Stomach (tissue), 4 donors: Measurements from ENCODE around the gene MYH6.

Experiments
- EP300 ChIP-seq: sonication (generic); formaldehyde crosslinking; IDR thresholded peaks from one replicate; pipeline ENCODE4 v1.6.1; 2017; ENCODE audit warnings: antibody characterized with exemption
- POLR2A ChIP-seq, 4 donors: fragments of 450-650 bp; IDR thresholded peaks; one replicate each; pipeline ENCODE4 v1.6.1; 2016; ENCODE audit warnings: antibody characterized with exemption in 4 of 4, control low read depth in 2 of 4, mild to moderate bottlenecking in 1 of 4, moderate library complexity in 1 of 4
- POLR2AphosphoS5 ChIP-seq, 3 donors: sonication (generic); formaldehyde crosslinking; IDR thresholded peaks; one replicate each; pipeline ENCODE4 v1.6.1; 2016; ENCODE audit warnings: antibody characterized with exemption in 3 of 3
- TF ChIP-seq, protein P1 (sequence below), 7 experiments: fragments of 450-650 bp in 4 of 7; fragments of 200-600 bp in 3 of 7; sonication (generic) in 3 of 7; IDR thresholded peaks; one replicate each; pipeline ENCODE4 v1.5.1; 2016 to 2019; ENCODE audit warnings: antibody characterized with exemption in 7 of 7, control low read depth in 2 of 7, mild to moderate bottlenecking in 1 of 7

DNA sequence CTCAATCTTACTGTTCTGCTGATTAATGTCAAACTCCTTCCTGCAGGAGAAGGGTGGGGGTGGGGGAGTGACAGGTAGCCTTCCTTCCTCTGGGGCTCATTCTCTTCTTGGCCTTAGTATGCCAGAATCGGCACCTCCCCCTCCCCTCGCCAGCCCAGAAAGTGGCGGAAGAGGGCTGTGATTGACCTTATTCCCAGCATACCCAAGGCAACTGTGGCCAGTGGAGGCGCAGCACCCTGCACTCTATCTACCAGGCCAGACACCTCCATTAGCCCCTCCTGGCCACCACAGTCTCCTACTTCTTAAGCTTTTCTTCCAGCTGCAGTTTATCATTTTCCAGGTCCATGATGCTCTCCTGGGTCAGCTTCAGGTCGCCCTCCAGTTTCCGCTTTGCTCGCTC, 15.5 kb downstream of the MYH6 start:
- TF ChIP-seq, protein P1, sequence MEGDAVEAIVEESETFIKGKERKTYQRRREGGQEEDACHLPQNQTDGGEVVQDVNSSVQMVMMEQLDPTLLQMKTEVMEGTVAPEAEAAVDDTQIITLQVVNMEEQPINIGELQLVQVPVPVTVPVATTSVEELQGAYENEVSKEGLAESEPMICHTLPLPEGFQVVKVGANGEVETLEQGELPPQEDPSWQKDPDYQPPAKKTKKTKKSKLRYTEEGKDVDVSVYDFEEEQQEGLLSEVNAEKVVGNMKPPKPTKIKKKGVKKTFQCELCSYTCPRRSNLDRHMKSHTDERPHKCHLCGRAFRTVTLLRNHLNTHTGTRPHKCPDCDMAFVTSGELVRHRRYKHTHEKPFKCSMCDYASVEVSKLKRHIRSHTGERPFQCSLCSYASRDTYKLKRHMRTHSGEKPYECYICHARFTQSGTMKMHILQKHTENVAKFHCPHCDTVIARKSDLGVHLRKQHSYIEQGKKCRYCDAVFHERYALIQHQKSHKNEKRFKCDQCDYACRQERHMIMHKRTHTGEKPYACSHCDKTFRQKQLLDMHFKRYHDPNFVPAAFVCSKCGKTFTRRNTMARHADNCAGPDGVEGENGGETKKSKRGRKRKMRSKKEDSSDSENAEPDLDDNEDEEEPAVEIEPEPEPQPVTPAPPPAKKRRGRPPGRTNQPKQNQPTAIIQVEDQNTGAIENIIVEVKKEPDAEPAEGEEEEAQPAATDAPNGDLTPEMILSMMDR (IDR thresholded peaks at IDR 0.05): no peak
- TF ChIP-seq POLR2A (IDR thresholded peaks at IDR 0.05): no peak
- no peak for TF ChIP-seq EP300
- no peak for TF ChIP-seq POLR2AphosphoS5 (IDR thresholded peaks at IDR 0.05)
